HG02973 (cell line): Measurements from ENCODE around the gene SLCO3A1.

Source experiments
- ATAC-seq: cut with Tn5 transposase; IDR thresholded peaks from one replicate; pipeline ENCODE4 v1.9.1; 2021; ENCODE audit warnings: moderate library complexity; ENCODE audit not compliant: unreplicated experiment

SLCO3A1 gene

GRCh38 chr15:91860498-91860897 lies 7.0 kb downstream of the SLCO3A1 start:
- ATAC-seq = no peak

GRCh38 chr15:91861223-91861622 lies 7.7 kb downstream of the SLCO3A1 start:
- ATAC-seq = no peak

GRCh38 chr15:91862891-91863504 lies 9.5 kb downstream of the SLCO3A1 start:
- ATAC-seq = no peak

GRCh38 chr15:91863621-91864255 lies 10.2 kb downstream of the SLCO3A1 start:
- ATAC-seq = no peak

GRCh38 chr15:91864664-91865063 lies 11.2 kb downstream of the SLCO3A1 start:
- ATAC-seq = peak; percentile 49

GRCh38 chr15:91865486-91865885 lies 12.0 kb downstream of the SLCO3A1 start:
- ATAC-seq = no peak

- no peak for ATAC-seq
These were observed 12.4 kb downstream of the SLCO3A1 start for GRCh38 chr15:91865950-91866349.

GRCh38 chr15:91866371-91866905 lies 12.9 kb downstream of the SLCO3A1 start:
- no peak for ATAC-seq

- no peak for ATAC-seq
These were observed 13.5 kb downstream of the SLCO3A1 start for GRCh38 chr15:91866971-91867372.

- ATAC-seq = no peak
These were observed 14.1 kb downstream of the SLCO3A1 start for GRCh38 chr15:91867581-91868026.

GRCh38 chr15:91870876-91871537 lies 17.5 kb downstream of the SLCO3A1 start:
- ATAC-seq = no peak

GRCh38 chr15:91871837-91872236 lies 18.3 kb downstream of the SLCO3A1 start:
- ATAC-seq = no peak

GRCh38 chr15:91872356-91873137 lies 19.0 kb downstream of the SLCO3A1 start:
- no peak for ATAC-seq

- no peak for ATAC-seq
These were observed 19.6 kb downstream of the SLCO3A1 start for GRCh38 chr15:91873138-91873536.

GRCh38 chr15:91874171-91874570 lies 20.7 kb downstream of the SLCO3A1 start:
- no peak for ATAC-seq

GRCh38 chr15:91874992-91875660 lies 21.6 kb downstream of the SLCO3A1 start:
- no peak for ATAC-seq

GRCh38 chr15:91876187-91876586 lies 22.7 kb downstream of the SLCO3A1 start:
- ATAC-seq = no peak

GRCh38 chr15:91878319-91878870 lies 24.9 kb downstream of the SLCO3A1 start:
- ATAC-seq = no peak

GRCh38 chr15:91879158-91879557 lies 25.6 kb downstream of the SLCO3A1 start:
- ATAC-seq = no peak

- no peak for ATAC-seq
These were observed 26.9 kb downstream of the SLCO3A1 start for GRCh38 chr15:91880373-91880772.
